Measurements from ENCODE around the gene FGF1. TPM values are rescaled to one million over a fixed set of nuclear protein-coding genes. Genes with fewer than 3 reads are reported as not detected.

The FGF1 gene
- total RNA-seq, 1 experiment from 2014 or later, result 3.2 TPM

DNA sequence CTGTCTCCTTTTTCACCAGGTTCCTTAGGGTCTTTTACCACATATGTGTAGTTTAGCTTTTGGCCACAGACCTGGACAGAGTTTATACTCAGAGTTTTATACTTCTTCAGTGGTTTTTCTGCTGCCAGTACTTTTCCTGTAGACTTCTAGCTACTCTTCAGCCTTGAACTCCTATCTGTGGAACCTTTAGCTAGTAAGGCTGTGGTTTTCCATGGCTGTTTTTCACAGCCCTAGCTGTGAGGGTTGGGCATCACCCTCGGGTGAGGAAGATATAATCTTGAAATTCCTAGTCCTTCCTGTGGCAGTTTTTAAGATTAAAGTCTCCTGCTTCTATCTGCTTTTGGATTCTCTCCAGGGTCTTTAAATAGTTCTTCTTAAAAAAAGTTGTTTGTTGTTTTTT, 109.1 kb downstream of the FGF1 start:
- no peak for DNase-seq
- Histone ChIP-seq H3K27ac (ENCODE audit: insufficient read length, low read depth, low read length) (no peak overlapping the region), H3K23me2 (ENCODE audit: insufficient read length, low read depth, low read length, poor library complexity, severe bottlenecking) (no peaks in the 10 kb centered on the region), H3K4me1 (ENCODE audit: insufficient read depth, low read length) (no peaks in the 10 kb centered on the region), H2BK20ac (ENCODE audit: low read depth, low read length, poor library complexity, severe bottlenecking) (no peak overlapping the region), H3K14ac (ENCODE audit: insufficient read depth, low read length) (no peak overlapping the region), H3K79me2 (ENCODE audit: insufficient read depth, low read length) (no peaks in the 10 kb centered on the region), H3K9me3 (ENCODE audit: control insufficient read depth, low read depth, low read length) (no peaks in the 10 kb centered on the region), H3K56ac (ENCODE audit: insufficient read length, low read depth, low read length) (no peak overlapping the region), H3K9ac (ENCODE audit: extremely low read depth, insufficient read length, low read length) (no peak overlapping the region), H2AK5ac (ENCODE audit: insufficient read length, low read length) (no peak overlapping the region), H4K8ac (replicated peaks; ENCODE audit: insufficient read length, low read depth, low read length) (no peak overlapping the region), H3K27me3 (ENCODE audit: insufficient read depth, low read length) (no peaks in the 10 kb centered on the region), H3T11ph (ENCODE audit: low read length) (no peak overlapping the region), H3K18ac (ENCODE audit: insufficient read length, low read depth, low read length) (no peak overlapping the region), H4K91ac (ENCODE audit: insufficient read length, low read depth, low read length) (no peak overlapping the region), H4K5ac (ENCODE audit: insufficient read length, low read depth, low read length) (no peak overlapping the region), H2BK15ac (ENCODE audit: low read depth, low read length) (no peak overlapping the region), H3K4me2 (ENCODE audit: insufficient read depth, insufficient read length, low read length) (no peak overlapping the region), H3K23ac (ENCODE audit: insufficient read length, low read depth, low read length) (no peak overlapping the region), H2BK12ac (ENCODE audit: insufficient read length, low read depth, low read length) (no peak overlapping the region), H2BK5ac (ENCODE audit: insufficient read length, low read length) (no peak overlapping the region), H2AFZ (ENCODE audit: low read length) (no peak overlapping the region), H3K4ac (ENCODE audit: low read depth, low read length) (no peak overlapping the region), H2BK120ac (ENCODE audit: low read depth, low read length, poor library complexity, severe bottlenecking) (no peak overlapping the region), H3K79me1 (ENCODE audit: insufficient read depth, low read depth, low read length, poor library complexity, severe bottlenecking) (no peaks in the 10 kb centered on the region), H4K20me1 (ENCODE audit: control insufficient read depth, insufficient read depth, insufficient read length) (no peaks in the 10 kb centered on the region)
- TF ChIP-seq, protein P1, sequence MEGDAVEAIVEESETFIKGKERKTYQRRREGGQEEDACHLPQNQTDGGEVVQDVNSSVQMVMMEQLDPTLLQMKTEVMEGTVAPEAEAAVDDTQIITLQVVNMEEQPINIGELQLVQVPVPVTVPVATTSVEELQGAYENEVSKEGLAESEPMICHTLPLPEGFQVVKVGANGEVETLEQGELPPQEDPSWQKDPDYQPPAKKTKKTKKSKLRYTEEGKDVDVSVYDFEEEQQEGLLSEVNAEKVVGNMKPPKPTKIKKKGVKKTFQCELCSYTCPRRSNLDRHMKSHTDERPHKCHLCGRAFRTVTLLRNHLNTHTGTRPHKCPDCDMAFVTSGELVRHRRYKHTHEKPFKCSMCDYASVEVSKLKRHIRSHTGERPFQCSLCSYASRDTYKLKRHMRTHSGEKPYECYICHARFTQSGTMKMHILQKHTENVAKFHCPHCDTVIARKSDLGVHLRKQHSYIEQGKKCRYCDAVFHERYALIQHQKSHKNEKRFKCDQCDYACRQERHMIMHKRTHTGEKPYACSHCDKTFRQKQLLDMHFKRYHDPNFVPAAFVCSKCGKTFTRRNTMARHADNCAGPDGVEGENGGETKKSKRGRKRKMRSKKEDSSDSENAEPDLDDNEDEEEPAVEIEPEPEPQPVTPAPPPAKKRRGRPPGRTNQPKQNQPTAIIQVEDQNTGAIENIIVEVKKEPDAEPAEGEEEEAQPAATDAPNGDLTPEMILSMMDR (conservative IDR thresholded peaks at IDR 0.05), result no peak
- Mint-ChIP-seq H3K36me3 (ENCODE audit: insufficient read depth in 1 of 3, low read depth in 3 of 3) (peaks cover 0 to 9% (median 6%) of the 10 kb centered on the region in 3 experiments; a peak in 2 of 7 replicates), H3K4me3 (no peak overlapping the region), H3K27me3 (ENCODE audit: low read depth) (no peaks in the 10 kb centered on the region), H3K9me3 (peaks cover 0 to 3% of the 10 kb centered on the region in 2 experiments; a peak in 1 of 5 replicates), H3K27ac (no peak overlapping the region), H3K4me1 (peaks cover 3% of the 10 kb centered on the region in 2 experiments; a peak in 1 of 4 replicates)
- no CpG with 5 or more reads among the region's 1 CpG for WGBS (ENCODE audit: extremely low coverage, insufficient read length, low lambda C conversion rate)
